ENCODE measurements around the gene SRPK3.
"Not testable (repeated sequence)": the region's sequence is repeated elsewhere in the genome, so short reads cannot be mapped to it uniquely, and the experiment has no call there.

Gene SRPK3

DNA sequence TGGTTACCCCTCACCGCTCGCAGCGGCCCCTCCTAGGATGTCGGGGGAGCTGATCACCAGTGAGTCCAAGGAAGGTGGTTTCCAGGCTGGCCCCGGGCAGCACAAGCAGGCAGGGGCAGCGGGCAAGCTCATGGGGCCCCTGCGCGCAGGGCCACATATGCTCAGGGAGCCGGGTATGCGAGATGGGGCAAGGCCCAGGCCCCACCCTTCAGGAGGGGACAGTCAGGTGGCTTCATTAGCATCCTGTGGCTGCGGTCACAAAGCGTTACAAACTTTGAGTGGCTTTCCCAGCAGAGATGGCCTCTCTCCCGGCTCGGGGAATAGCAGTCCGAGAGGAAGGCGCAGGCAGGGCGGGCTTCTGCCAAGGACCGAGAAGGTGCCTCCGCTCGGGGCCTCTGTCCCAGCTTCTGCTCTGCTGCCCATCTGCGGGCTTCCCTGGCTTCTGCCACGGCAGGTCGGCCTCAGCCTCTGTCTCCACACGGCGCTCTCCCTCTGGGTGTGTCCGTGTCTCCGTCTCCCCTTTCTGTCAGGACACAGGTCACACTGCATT, 42.7 kb upstream of the SRPK3 start:
- H3K9ac ChIP-seq (ENCODE audit: low read depth, low read length): no peak overlapping the region
- no peak overlapping the region for H3K4me3 ChIP-seq (ENCODE audit: low read depth, low read length)
- H3K36me3 ChIP-seq (ENCODE audit: control insufficient read depth, insufficient read depth, low read length): no peaks in the 10 kb centered on the region
- H3K4me1 ChIP-seq (ENCODE audit: control insufficient read depth, insufficient read depth, low read length): no peaks in the 10 kb centered on the region
- no peak overlapping the region for H3K27ac ChIP-seq (ENCODE audit: low read depth, low read length)
- H3K9me3 ChIP-seq (ENCODE audit: control insufficient read depth, insufficient read depth, low read length): peaks cover 36% of the 10 kb centered on the region
- no peaks in the 10 kb centered on the region for H3K27me3 ChIP-seq (ENCODE audit: control insufficient read depth, insufficient read depth, low read length)

GRCh38 chrX:153739754-153740486, 40.9 kb upstream of the SRPK3 start:
- H3K27me3 ChIP-seq (ENCODE audit: control insufficient read depth, insufficient read depth, low read length): no peaks in the 10 kb centered on the region
- H3K9me3 ChIP-seq (ENCODE audit: control insufficient read depth, insufficient read depth, low read length): peaks cover 27% of the 10 kb centered on the region
- H3K4me1 ChIP-seq (ENCODE audit: control insufficient read depth, insufficient read depth, low read length): no peaks in the 10 kb centered on the region
- H3K36me3 ChIP-seq (ENCODE audit: control insufficient read depth, insufficient read depth, low read length): no peaks in the 10 kb centered on the region
- no peak overlapping the region for H3K4me3 ChIP-seq (ENCODE audit: low read depth, low read length)
- no peak overlapping the region for H3K27ac ChIP-seq (ENCODE audit: low read depth, low read length)
- H3K9ac ChIP-seq (ENCODE audit: low read depth, low read length): no peak overlapping the region

DNA sequence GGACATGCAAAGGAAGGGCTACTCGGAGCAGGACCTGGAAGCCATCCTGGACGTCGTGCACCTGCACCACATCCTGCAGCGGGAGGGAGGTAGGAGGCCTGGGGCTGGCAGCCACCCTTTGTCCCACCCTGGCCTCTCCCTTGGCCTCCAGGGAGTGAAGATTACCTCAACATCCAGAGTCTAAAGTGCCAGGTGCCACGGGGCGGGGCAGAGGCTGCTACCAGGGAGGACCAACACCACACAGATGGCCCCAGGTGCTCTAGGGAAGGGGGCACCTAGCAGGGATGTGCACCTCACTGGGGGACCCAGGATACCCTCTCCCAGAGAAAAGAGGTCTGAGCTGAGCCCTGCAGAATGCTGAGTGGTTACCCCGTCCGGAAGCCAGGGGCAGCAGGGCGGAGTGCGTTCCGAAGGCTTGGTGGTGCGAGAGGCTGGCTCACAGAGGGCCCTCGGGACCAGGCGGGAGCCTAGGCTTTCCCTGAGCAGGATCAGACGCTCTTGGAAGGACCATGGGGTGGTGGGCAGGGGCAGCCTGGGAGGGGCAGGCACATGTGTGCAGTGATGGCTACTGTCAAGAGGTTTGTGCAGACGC, 40.1 kb upstream of the SRPK3 start:
- Histone ChIP-seq H3K9ac (ENCODE audit: low read depth, low read length) (no peak overlapping the region), H3K4me1 (ENCODE audit: control insufficient read depth, insufficient read depth, low read length) (no peaks in the 10 kb centered on the region), H3K9me3 (ENCODE audit: control insufficient read depth, insufficient read depth, low read length) (peaks cover 20% of the 10 kb centered on the region), H3K27me3 (ENCODE audit: control insufficient read depth, insufficient read depth, low read length) (no peaks in the 10 kb centered on the region), H3K36me3 (ENCODE audit: control insufficient read depth, insufficient read depth, low read length) (no peaks in the 10 kb centered on the region), H3K4me3 (ENCODE audit: low read depth, low read length) (no peak overlapping the region), H3K27ac (ENCODE audit: low read depth, low read length) (no peak overlapping the region)

- H3K27me3 ChIP-seq (ENCODE audit: control insufficient read depth, insufficient read depth, low read length): no peaks in the 10 kb centered on the region
- no peaks in the 10 kb centered on the region for H3K36me3 ChIP-seq (ENCODE audit: control insufficient read depth, insufficient read depth, low read length)
- H3K27ac ChIP-seq (ENCODE audit: low read depth, low read length): no peak overlapping the region
- H3K4me3 ChIP-seq (ENCODE audit: low read depth, low read length): no peak overlapping the region
- peaks cover 23% of the 10 kb centered on the region for H3K9me3 ChIP-seq (ENCODE audit: control insufficient read depth, insufficient read depth, low read length)
- no peaks in the 10 kb centered on the region for H3K4me1 ChIP-seq (ENCODE audit: control insufficient read depth, insufficient read depth, low read length)
- no peak overlapping the region for H3K9ac ChIP-seq (ENCODE audit: low read depth, low read length)
Measured at GRCh38 chrX:153741446-153741845, 39.4 kb upstream of the SRPK3 start.

DNA sequence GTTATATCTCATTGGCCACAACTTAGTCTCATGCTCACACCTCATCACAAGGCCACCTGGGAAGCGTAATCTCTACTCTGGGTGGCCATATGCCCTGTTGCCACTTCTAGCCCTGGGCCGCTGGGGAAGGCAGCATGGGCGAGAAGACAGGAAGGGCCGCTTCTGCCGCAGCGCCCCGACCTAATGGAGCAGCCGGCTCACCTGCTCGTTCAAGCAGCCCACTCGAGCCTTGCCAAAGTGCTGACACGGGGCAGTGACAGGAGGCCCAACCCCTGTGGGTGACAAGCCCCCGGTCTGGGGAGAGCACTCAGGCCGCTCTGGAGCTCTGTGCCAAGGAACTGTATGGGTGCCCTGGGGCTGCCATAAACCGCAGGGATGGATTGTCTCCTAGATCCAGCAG, 38.7 kb upstream of the SRPK3 start:
- H3K27ac ChIP-seq (ENCODE audit: low read depth, low read length); H3K4me3 ChIP-seq (ENCODE audit: low read depth, low read length); H3K36me3 ChIP-seq (ENCODE audit: control insufficient read depth, insufficient read depth, low read length); H3K27me3 ChIP-seq (ENCODE audit: control insufficient read depth, insufficient read depth, low read length); H3K9ac ChIP-seq (ENCODE audit: low read depth, low read length); H3K4me1 ChIP-seq (ENCODE audit: control insufficient read depth, insufficient read depth, low read length): not testable (repeated sequence)
- peaks cover 20% of the 10 kb centered on the region for H3K9me3 ChIP-seq (ENCODE audit: control insufficient read depth, insufficient read depth, low read length)

DNA sequence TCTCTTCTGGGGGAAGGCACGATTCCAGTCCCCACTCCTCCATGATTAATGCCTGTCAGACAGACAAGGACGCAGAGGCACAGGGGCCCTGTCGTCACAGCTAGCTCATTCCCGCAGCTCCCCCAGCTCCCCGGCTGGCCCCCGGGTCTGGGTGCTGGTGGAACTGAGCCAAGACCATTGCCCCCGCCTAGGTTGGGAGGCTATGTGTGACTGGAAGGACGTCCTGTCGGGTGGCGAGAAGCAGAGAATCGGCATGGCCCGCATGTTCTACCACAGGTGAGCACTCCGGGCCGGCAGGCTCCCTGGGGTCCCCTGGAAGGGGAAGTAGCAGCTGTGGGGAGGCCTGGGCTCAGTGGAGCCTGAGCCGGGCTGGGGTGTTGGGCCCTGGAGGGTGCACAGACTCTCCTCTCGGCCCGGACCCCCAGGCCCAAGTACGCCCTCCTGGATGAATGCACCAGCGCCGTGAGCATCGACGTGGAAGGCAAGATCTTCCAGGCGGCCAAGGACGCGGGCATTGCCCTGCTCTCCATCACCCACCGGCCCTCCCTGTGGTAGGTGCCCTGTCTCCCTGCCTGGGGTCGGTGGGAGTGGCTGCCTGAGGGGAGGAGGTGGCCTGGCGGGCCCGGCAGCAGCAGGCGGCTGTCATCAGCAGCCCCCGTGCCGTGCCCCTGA, 37.9 kb upstream of the SRPK3 start:
- not testable (repeated sequence) for H3K27ac ChIP-seq (ENCODE audit: low read depth, low read length); H3K4me3 ChIP-seq (ENCODE audit: low read depth, low read length); H3K36me3 ChIP-seq (ENCODE audit: control insufficient read depth, insufficient read depth, low read length); H3K4me1 ChIP-seq (ENCODE audit: control insufficient read depth, insufficient read depth, low read length); H3K9ac ChIP-seq (ENCODE audit: low read depth, low read length); H3K27me3 ChIP-seq (ENCODE audit: control insufficient read depth, insufficient read depth, low read length)
- peaks cover 18% of the 10 kb centered on the region for H3K9me3 ChIP-seq (ENCODE audit: control insufficient read depth, insufficient read depth, low read length)

DNA sequence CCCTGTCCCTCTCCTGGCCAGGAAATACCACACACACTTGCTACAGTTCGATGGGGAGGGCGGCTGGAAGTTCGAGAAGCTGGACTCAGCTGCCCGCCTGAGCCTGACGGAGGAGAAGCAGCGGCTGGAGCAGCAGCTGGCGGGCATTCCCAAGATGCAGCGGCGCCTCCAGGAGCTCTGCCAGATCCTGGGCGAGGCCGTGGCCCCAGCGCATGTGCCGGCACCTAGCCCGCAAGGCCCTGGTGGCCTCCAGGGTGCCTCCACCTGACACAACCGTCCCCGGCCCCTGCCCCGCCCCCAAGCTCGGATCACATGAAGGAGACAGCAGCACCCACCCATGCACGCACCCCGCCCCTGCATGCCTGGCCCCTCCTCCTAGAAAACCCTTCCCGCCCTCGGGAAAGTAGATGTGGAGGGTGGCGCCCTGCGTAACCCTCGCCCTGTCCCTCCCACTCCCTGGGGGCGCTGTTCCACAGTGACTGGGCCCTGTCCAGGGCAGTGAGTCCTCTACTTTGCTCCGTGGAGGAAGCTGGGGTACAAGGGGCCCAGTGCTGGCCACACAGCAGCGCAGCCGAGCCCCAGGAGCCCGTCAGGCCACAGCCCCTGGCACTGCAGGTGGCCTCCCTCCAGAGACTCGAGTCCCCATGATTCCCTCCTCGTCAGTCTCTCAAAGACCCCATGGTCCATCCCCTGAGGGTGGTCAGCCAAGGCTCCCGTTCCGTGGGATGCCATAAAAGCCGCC, 37.2 kb upstream of the SRPK3 start:
- not testable (repeated sequence) for H3K4me1 ChIP-seq (ENCODE audit: control insufficient read depth, insufficient read depth, low read length); H3K36me3 ChIP-seq (ENCODE audit: control insufficient read depth, insufficient read depth, low read length); H3K27me3 ChIP-seq (ENCODE audit: control insufficient read depth, insufficient read depth, low read length); H3K27ac ChIP-seq (ENCODE audit: low read depth, low read length); H3K9ac ChIP-seq (ENCODE audit: low read depth, low read length)
- H3K4me3 ChIP-seq (ENCODE audit: low read depth, low read length): peak overlapping the region; percentile 60
- peaks cover 18% of the 10 kb centered on the region for H3K9me3 ChIP-seq (ENCODE audit: control insufficient read depth, insufficient read depth, low read length)

GRCh38 chrX:153744210-153745066, 36.4 kb upstream of the SRPK3 start:
- no peak overlapping the region for H3K27ac ChIP-seq (ENCODE audit: low read depth, low read length)
- H3K27me3 ChIP-seq (ENCODE audit: control insufficient read depth, insufficient read depth, low read length): no peaks in the 10 kb centered on the region
- no peak overlapping the region for H3K9ac ChIP-seq (ENCODE audit: low read depth, low read length)
- no peaks in the 10 kb centered on the region for H3K36me3 ChIP-seq (ENCODE audit: control insufficient read depth, insufficient read depth, low read length)
- H3K4me3 ChIP-seq (ENCODE audit: low read depth, low read length): peak overlapping the region; percentile 60
- H3K9me3 ChIP-seq (ENCODE audit: control insufficient read depth, insufficient read depth, low read length): peaks cover 14% of the 10 kb centered on the region
- H3K4me1 ChIP-seq (ENCODE audit: control insufficient read depth, insufficient read depth, low read length): no peaks in the 10 kb centered on the region

DNA sequence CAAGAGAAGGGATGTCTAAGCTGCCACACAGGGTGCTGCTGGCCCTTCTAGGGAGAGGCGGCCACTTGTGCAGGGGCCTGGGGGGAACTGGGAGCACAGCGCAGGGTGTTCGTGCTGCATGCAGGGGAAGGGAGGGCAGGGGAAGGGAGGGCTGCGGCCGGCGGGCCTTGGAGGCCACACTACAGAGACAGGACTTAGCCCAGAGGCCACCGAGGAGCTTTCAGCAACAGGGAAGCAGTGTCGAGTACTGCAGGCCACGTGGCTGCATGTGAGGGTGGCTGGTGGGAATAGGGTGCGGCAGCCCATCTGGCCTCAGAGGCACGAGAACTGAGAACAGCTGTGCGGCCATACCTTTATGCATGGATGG, 35.8 kb upstream of the SRPK3 start:
- H3K4me3 ChIP-seq (ENCODE audit: low read depth, low read length): peak overlapping the region; percentile 35; the same call in 1 of the 2 replicates
- peaks cover 11% of the 10 kb centered on the region for H3K9me3 ChIP-seq (ENCODE audit: control insufficient read depth, insufficient read depth, low read length)
- not testable (repeated sequence) for H3K9ac ChIP-seq (ENCODE audit: low read depth, low read length); H3K36me3 ChIP-seq (ENCODE audit: control insufficient read depth, insufficient read depth, low read length); H3K27me3 ChIP-seq (ENCODE audit: control insufficient read depth, insufficient read depth, low read length); H3K27ac ChIP-seq (ENCODE audit: low read depth, low read length); H3K4me1 ChIP-seq (ENCODE audit: control insufficient read depth, insufficient read depth, low read length)

DNA sequence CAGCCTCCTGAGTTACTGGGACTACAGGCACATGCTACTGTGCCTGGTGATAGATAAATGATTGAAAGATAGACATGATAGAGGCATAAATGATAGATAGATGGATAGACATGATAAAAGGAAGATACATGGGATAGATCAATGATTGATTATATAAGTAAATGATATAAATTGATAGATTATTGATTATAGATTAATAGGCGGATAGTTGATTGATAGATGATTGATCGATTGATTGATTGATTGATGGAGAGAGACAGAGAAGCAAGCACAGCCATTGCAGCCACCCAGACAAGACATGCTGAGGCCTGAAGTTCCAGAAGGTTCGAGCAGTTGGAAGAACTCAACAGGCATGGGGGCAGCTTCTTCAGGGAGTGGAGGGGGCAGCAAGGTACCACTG, 34.5 kb upstream of the SRPK3 start:
- Histone ChIP-seq H3K4me3 (ENCODE audit: low read depth, low read length) (no peak overlapping the region), H3K9ac (ENCODE audit: low read depth, low read length) (no peak overlapping the region), H3K27me3 (ENCODE audit: control insufficient read depth, insufficient read depth, low read length) (no peaks in the 10 kb centered on the region), H3K27ac (ENCODE audit: low read depth, low read length) (no peak overlapping the region), H3K9me3 (ENCODE audit: control insufficient read depth, insufficient read depth, low read length) (peaks cover 8% of the 10 kb centered on the region; the same call in 1 of the 2 replicates), H3K4me1 (ENCODE audit: control insufficient read depth, insufficient read depth, low read length) (no peaks in the 10 kb centered on the region), H3K36me3 (ENCODE audit: control insufficient read depth, insufficient read depth, low read length) (no peaks in the 10 kb centered on the region)
